ENCODE measurements around the gene DLGAP1.
"Not testable (repeated sequence)": the region's sequence is repeated elsewhere in the genome, so short reads cannot be mapped to it uniquely, and the experiment has no call there.

Gene DLGAP1

DNA sequence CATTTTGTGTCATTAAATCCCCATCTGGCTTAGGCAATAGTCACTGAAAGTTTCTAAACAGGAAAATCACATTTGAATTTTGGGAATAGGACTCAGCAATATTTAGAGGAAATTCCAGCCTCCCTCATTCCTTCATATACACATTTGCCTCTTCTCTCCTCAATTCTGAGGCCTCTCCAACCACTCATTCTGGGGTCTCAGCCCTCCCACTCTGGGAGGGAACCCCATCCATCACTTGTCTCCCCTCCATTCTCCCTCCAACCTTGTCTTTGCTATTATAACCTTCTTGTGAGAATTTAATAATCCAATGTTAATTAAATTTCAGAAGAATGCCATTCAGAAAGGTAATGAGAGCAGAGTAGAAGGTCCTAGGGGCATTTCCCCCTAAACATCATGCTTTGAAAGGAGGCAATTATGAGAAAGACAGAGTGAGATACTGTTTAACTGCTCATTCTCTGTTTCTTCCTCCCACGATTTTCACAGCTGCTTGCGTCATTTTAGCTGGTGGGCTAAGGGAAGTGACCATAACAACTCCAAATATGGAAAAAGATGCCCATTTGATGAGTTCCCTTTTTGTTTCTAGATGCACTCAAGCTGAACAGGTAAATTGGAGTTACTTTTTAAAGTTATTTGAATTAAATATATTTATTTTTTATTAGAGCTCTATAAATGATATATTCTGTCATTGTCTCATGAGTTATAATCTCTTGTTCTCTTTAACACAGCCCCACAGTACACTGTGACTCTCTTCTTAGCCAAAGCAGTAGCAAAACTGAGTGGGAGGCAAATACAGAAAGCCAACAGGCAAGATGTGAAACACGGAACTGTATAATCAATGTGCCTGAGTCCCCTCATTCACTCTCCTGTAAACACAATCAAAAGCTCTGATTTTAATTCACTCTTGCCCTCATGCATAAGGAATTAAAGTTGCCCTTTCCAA lies 135.1 kb downstream of the DLGAP1 start:
- Mint-ChIP-seq H3K27me3 (ENCODE audit: low read depth, poor library complexity) (no peaks in the 10 kb centered on the region), H3K4me3 (no peak overlapping the region), H3K9me3 (peaks cover 15% of the 10 kb centered on the region), H3K4me1 (peaks cover 4% of the 10 kb centered on the region), H3K27ac (peak overlapping the region; percentile 73), H3K36me3 (ENCODE audit: low read depth) (no peaks in the 10 kb centered on the region)
- DNase-seq, result no peak
- TF ChIP-seq, protein P1, sequence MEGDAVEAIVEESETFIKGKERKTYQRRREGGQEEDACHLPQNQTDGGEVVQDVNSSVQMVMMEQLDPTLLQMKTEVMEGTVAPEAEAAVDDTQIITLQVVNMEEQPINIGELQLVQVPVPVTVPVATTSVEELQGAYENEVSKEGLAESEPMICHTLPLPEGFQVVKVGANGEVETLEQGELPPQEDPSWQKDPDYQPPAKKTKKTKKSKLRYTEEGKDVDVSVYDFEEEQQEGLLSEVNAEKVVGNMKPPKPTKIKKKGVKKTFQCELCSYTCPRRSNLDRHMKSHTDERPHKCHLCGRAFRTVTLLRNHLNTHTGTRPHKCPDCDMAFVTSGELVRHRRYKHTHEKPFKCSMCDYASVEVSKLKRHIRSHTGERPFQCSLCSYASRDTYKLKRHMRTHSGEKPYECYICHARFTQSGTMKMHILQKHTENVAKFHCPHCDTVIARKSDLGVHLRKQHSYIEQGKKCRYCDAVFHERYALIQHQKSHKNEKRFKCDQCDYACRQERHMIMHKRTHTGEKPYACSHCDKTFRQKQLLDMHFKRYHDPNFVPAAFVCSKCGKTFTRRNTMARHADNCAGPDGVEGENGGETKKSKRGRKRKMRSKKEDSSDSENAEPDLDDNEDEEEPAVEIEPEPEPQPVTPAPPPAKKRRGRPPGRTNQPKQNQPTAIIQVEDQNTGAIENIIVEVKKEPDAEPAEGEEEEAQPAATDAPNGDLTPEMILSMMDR (IDR thresholded peaks at IDR 0.05), result no peak

DNA sequence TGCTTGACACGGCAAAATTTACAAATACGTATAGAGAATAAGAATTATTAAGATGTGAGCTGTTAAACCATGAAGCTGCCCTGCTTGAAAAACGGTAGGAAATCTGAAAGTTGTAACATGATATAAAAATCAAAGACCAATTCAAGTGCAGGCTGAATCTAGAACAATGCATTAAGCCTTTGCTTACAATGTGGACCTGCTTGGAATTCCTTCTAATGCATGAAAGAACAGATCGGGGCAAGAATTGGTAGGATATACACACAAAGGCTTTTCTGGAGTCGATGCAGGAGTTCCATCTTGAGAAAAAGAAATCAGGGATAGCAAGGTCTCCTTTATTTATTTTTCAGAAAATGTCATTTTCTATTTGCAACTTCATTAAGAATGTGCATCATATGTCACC lies 136.8 kb downstream of the DLGAP1 start:
- H3K27me3 Mint-ChIP-seq (ENCODE audit: low read depth, poor library complexity), result no peaks in the 10 kb centered on the region
- H3K27ac Mint-ChIP-seq, result no peak overlapping the region
- TF ChIP-seq, protein P1 (IDR thresholded peaks at IDR 0.05), result no peak

DNA sequence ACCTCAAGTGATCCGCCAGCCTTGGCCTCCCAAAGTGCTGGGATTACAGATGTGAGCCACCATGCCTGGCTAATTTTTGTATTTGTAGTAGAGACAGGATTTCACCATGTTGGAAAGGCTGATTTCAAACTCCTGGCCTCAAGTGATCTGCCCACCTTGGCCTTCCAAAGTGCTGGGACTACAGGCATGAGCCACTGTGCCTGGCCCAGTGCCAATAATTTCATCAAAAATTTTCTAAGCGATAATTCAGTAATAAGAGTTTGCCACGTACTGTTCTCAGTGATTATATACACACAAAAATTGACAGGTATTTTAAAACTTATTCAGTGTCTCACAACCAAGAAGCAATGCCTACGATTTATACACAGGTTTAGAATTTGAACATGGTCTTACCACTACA lies 143.2 kb downstream of the DLGAP1 start:
- not testable (repeated sequence) for DNase-seq; H3K36me3 Mint-ChIP-seq (ENCODE audit: low read depth); H3K27me3 Mint-ChIP-seq (ENCODE audit: low read depth, poor library complexity); H3K27ac Mint-ChIP-seq; H3K4me3 Mint-ChIP-seq; H3K4me1 Mint-ChIP-seq; H3K9me3 Mint-ChIP-seq

More for the DNA sequence above, 136.8 kb downstream of the DLGAP1 start:
- DNase-seq, result no peak
- Mint-ChIP-seq H3K9me3 (peaks cover 5% of the 10 kb centered on the region), H3K36me3 (ENCODE audit: low read depth) (no peaks in the 10 kb centered on the region), H3K4me3 (no peak overlapping the region), H3K4me1 (peaks cover 4% of the 10 kb centered on the region)

DNA sequence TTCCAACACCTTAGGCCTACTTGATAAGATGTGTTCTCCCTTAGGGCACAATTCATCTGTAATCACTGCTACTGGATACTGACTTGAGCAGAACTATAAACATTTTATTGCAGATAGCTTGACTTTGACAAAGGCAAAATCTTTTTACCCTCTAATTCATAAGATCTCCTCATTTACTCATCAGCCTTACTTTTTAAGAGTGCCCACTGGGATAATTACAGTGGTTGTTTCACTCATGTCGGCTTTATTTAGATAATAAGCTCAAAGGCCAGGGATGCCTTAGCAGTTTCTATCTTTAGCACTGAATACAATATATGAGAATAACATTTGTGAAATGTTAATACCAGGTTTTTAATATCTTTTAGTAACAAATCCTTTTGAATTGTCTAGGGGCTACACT lies 144.0 kb downstream of the DLGAP1 start:
- Mint-ChIP-seq H3K27me3 (ENCODE audit: low read depth, poor library complexity) (no peaks in the 10 kb centered on the region), H3K36me3 (ENCODE audit: low read depth) (no peaks in the 10 kb centered on the region), H3K9me3 (no peaks in the 10 kb centered on the region), H3K4me1 (no peaks in the 10 kb centered on the region), H3K27ac (no peak overlapping the region), H3K4me3 (no peak overlapping the region)
- no peak for DNase-seq
- TF ChIP-seq, protein P1 (IDR thresholded peaks at IDR 0.05), result no peak

DNA sequence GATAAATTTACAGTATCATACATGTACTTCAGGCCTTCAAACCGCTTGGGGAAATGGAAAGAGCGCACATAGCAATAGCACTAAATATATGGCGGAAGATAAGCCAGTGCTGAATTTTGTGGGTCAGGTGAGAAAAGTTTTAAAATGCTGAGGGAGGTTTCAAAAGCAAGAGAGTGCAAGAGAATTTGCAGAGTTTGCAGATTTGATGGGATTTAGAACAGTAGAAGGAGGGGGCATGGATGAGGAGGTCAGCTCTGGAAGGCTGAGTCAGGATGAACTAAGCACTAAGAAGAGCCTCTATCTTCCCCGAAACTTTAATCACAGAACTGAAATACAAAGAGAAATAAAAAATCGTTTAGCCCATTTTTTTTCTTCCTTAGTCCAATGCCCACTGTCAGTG lies 145.9 kb downstream of the DLGAP1 start:
- Mint-ChIP-seq H3K27me3 (ENCODE audit: low read depth, poor library complexity) (no peaks in the 10 kb centered on the region), H3K4me1 (no peaks in the 10 kb centered on the region), H3K36me3 (ENCODE audit: low read depth) (no peaks in the 10 kb centered on the region), H3K9me3 (no peaks in the 10 kb centered on the region), H3K4me3 (no peak overlapping the region), H3K27ac (no peak overlapping the region)
- DNase-seq, result no peak
- TF ChIP-seq, protein P1 (IDR thresholded peaks at IDR 0.05), result no peak

DNA sequence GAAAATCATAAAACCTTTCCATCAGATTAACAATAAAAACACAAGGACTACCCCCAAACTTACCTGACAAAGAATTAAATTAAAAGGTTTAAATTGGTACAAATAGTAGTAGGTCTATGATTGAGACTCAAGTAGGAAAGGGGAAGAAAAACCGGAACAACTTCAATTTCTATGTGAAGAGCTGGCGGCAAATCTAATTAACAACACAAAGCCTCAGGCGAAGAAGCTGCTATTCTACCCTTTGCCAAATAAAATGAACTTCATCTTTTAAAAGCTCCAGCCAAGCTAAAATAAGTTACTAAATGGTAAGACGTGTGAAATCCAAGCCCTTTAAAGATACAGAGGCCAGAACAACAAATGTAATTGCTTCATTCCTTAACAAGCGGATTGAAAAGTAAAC lies 146.5 kb downstream of the DLGAP1 start:
- TF ChIP-seq, protein P1 (IDR thresholded peaks at IDR 0.05), result no peak
- H3K36me3 Mint-ChIP-seq (ENCODE audit: low read depth), result no peaks in the 10 kb centered on the region
- H3K4me1 Mint-ChIP-seq, result no peaks in the 10 kb centered on the region
- no peaks in the 10 kb centered on the region for H3K27me3 Mint-ChIP-seq (ENCODE audit: low read depth, poor library complexity)
- DNase-seq, result no peak
- H3K27ac Mint-ChIP-seq, result no peak overlapping the region
- H3K4me3 Mint-ChIP-seq, result no peak overlapping the region
- H3K9me3 Mint-ChIP-seq, result no peaks in the 10 kb centered on the region

Measured in nephron progenitor cell (in vitro differentiated cells).